Measurements from ENCODE around the gene ANKRD6.
A peak's percentile ranks its signal among the peaks of the same experiment; 100 is the strongest.
"Not testable (repeated sequence)": the region's sequence is repeated elsewhere in the genome, so short reads cannot be mapped to it uniquely, and the experiment has no call there.

The ANKRD6 gene

DNA sequence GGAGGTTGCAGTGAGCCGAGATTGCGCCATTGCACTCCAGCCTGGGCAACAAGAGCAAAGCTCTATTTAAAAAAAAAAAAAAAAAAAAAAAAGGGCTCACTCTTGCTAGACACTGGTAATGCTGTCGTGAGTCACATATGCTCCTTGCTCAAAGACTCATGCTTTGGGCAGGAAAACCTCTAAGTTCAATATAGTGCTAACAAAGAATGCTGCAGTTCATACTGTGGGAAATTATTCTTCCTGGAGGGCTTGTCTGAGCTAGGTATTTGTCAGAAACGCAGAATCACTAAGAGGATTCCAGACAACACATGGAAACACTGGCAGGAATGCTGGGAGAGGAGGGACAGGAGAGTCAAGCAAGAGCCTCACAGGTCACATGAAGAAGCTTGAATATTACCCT, 207.9 kb downstream of the ANKRD6 start:
- Histone ChIP-seq H3K27ac (peak overlapping the region; percentile 34), H3K4me3 (ENCODE audit: low read depth, low read length) (no peak overlapping the region), H3K36me3 (replicated peaks) (peaks cover 23% of the 10 kb centered on the region), H3K27me3 (replicated peaks) (no peaks in the 10 kb centered on the region)
- in situ Hi-C loops (cut with HindIII; ENCODE audit: low pct_ligation_motif_present, low sequenced_read_pairs): no loop called here
- TF ChIP-seq, protein P1, sequence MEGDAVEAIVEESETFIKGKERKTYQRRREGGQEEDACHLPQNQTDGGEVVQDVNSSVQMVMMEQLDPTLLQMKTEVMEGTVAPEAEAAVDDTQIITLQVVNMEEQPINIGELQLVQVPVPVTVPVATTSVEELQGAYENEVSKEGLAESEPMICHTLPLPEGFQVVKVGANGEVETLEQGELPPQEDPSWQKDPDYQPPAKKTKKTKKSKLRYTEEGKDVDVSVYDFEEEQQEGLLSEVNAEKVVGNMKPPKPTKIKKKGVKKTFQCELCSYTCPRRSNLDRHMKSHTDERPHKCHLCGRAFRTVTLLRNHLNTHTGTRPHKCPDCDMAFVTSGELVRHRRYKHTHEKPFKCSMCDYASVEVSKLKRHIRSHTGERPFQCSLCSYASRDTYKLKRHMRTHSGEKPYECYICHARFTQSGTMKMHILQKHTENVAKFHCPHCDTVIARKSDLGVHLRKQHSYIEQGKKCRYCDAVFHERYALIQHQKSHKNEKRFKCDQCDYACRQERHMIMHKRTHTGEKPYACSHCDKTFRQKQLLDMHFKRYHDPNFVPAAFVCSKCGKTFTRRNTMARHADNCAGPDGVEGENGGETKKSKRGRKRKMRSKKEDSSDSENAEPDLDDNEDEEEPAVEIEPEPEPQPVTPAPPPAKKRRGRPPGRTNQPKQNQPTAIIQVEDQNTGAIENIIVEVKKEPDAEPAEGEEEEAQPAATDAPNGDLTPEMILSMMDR (IDR thresholded peaks at IDR 0.05; ENCODE audit: low read depth, low read length, missing control alignments): no peak
- peak; percentile 39 for DNase-seq

DNA sequence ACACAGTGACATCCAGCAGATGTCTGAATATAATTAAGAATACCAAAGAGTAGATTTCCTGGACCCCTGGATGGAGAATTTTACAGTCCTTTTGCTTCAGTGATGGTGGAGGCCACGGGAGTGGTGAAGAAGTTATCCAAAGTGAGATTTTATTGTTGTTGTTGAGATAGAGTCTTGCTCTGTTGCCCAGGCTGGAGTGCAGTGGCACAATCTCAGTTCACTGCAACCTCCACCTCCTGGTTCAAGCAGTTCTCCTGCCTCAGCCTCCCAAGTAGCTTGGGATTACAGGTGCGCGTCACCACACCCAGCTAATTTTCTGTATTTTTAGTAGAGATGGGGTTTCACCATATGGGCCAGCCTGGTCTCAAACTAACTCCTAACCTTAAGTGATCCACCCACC, 208.6 kb downstream of the ANKRD6 start:
- H3K27me3 ChIP-seq (replicated peaks); H3K4me3 ChIP-seq (ENCODE audit: low read depth, low read length); DNase-seq; H3K27ac ChIP-seq; in situ Hi-C loops (cut with HindIII; ENCODE audit: low pct_ligation_motif_present, low sequenced_read_pairs): not testable (repeated sequence)
- H3K36me3 ChIP-seq (replicated peaks): peaks cover 22% of the 10 kb centered on the region

DNA sequence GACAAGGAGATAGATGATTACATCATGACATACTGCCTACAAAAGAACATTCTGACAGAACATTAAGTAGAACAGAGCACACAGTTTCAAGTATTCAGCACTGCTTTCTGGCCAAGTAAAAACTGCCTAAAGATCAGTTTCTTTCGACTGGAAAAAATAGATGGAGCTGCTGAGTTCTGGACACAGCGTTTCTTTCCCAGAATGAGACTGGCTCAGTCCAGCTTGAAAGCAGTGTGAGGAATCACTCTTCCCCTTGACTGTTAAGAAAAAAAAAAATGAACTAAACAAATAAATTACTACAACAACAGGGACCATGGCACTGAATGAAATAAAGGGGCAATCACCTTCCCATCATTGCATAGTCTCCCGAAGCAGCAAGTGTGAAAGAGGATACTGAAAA, 210.0 kb downstream of the ANKRD6 start:
- Histone ChIP-seq H3K36me3 (replicated peaks) (peaks cover 34% of the 10 kb centered on the region), H3K4me3 (ENCODE audit: low read depth, low read length) (no peak overlapping the region), H3K27me3 (replicated peaks) (no peaks in the 10 kb centered on the region), H3K27ac (no peak overlapping the region)
- in situ Hi-C loops (cut with HindIII; ENCODE audit: low pct_ligation_motif_present, low sequenced_read_pairs): no loop called here
- DNase-seq: no peak
- TF ChIP-seq, protein P1 (IDR thresholded peaks at IDR 0.05; ENCODE audit: low read depth, low read length, missing control alignments): no peak

DNA sequence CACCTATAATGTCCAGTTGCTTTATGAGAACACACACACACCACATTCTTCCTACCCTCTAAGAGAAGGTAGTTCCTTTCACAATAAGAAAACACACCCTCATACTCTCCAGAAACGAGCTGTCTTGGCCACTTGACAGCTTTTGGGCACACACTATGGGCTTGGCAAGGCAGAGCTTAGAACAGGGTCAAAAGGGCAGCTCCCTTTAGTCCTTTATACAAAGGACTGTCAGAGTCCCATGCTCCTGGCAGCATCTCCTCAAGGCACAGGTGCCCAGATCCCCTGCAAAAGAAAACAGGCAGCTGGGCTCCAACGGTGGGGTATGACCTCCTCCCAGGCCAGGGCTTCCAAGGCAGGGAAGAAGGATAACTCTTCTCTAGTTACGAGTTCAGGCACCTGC, 210.5 kb downstream of the ANKRD6 start:
- Histone ChIP-seq H3K36me3 (replicated peaks) (peaks cover 34% of the 10 kb centered on the region), H3K27ac (no peak overlapping the region), H3K27me3 (replicated peaks) (no peaks in the 10 kb centered on the region), H3K4me3 (ENCODE audit: low read depth, low read length) (no peak overlapping the region)
- no peak for DNase-seq
- in situ Hi-C loops (cut with HindIII; ENCODE audit: low pct_ligation_motif_present, low sequenced_read_pairs): no loop called here
- TF ChIP-seq, protein P1 (IDR thresholded peaks at IDR 0.05; ENCODE audit: low read depth, low read length, missing control alignments): no peak

DNA sequence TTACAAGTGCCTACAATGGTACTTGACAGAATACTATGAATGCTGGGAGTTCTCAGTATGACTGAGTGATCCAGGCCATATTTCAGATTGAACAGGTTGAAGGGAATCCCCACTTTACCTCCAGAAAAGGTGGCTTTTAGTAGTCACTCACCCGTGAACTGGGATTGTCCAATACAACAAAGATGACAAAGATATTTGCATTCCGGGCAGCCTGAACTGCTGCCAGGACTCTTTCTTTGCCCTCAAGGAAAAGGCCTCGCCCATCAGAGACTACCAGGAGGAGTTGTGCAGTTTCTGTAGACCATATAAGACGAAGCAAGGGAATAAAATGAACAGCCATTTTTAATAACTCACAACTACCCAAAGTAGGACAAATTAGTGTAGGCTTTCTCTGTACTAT, 211.9 kb downstream of the ANKRD6 start:
- no peaks in the 10 kb centered on the region for H3K27me3 ChIP-seq (replicated peaks)
- DNase-seq: no peak
- peaks cover 38% of the 10 kb centered on the region for H3K36me3 ChIP-seq (replicated peaks)
- H3K4me3 ChIP-seq (ENCODE audit: low read depth, low read length): no peak overlapping the region
- in situ Hi-C loops (cut with HindIII; ENCODE audit: low pct_ligation_motif_present, low sequenced_read_pairs): no loop called here
- TF ChIP-seq, protein P1 (IDR thresholded peaks at IDR 0.05; ENCODE audit: low read depth, low read length, missing control alignments): no peak
- no peak overlapping the region for H3K27ac ChIP-seq

DNA sequence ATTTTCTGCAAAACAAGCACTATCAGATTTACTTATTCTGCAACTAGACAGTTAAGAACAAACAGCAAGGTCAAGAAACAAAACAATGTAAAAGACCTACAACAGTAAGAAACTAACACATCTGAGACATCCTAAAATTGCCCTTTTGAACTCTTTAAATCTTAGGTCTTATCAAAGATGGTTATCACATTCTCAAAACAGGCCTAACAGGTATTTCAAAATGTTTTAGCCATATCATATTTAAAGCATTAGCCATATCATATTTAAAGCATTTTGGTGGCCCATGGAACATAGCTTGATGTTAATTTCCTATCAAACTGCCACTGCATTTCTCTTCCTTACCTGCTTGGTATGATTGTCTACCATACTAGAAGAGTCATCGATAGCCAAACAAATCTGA, 216.7 kb downstream of the ANKRD6 start:
- no peak for DNase-seq
- Histone ChIP-seq H3K36me3 (replicated peaks) (peaks cover 47% of the 10 kb centered on the region), H3K4me3 (ENCODE audit: low read depth, low read length) (no peak overlapping the region), H3K27me3 (replicated peaks) (no peaks in the 10 kb centered on the region), H3K27ac (no peak overlapping the region)
- in situ Hi-C loops (cut with HindIII; ENCODE audit: low pct_ligation_motif_present, low sequenced_read_pairs): no loop called here
- TF ChIP-seq, protein P1 (IDR thresholded peaks at IDR 0.05; ENCODE audit: low read depth, low read length, missing control alignments): no peak

Data from brain microvascular endothelial cell (primary cell).